SU-DHL-6 (cell line): Measurements from ENCODE around the gene SP7.
"Not testable (repeated sequence)": the region's sequence is repeated elsewhere in the genome, so short reads cannot be mapped to it uniquely, and the experiment has no call there.

ENCODE experiments used
- H2AFZ ChIP-seq: fragments of 200-600 bp; sonication (generic); 2 replicates; pipeline ENCODE4 v1.6.1; 2014; ENCODE audit warnings: low read depth, mild to moderate bottlenecking, moderate library complexity, mixed read lengths, antibody characterized with exemption, low read length; ENCODE audit not compliant: severe bottlenecking
- H3F3A ChIP-seq: fragments of 200-600 bp; shearing (Covaris generic); 2 replicates; pipeline ENCODE4 v1.6.0; 2016; ENCODE audit warnings: antibody characterized with exemption, mild to moderate bottlenecking; ENCODE audit not compliant: insufficient read depth
- H3K27ac ChIP-seq: fragments of 200-600 bp; sonication (generic); 2 replicates; pipeline ENCODE4 v1.5.1; 2016; ENCODE audit warnings: low read depth, mild to moderate bottlenecking, low read length, moderate library complexity, mixed read lengths
- H3K27me3 ChIP-seq: fragments of 200-600 bp; sonication (generic), shearing (Covaris generic); 2 replicates; pipeline ENCODE4 v1.6.0; 2014; ENCODE audit warnings: mild to moderate bottlenecking, low read length
- H3K36me3 ChIP-seq: fragments of 200-600 bp; sonication (generic); 2 replicates; pipeline ENCODE4 v1.6.1; 2014; ENCODE audit warnings: mild to moderate bottlenecking, low read length, mixed read lengths
- H3K4me2 ChIP-seq: fragments of 300-600, 200-600 bp; shearing (Covaris generic), sonication (generic); 2 replicates; pipeline ENCODE4 v1.6.0; 2014; ENCODE audit warnings: low read length, low read depth, mild to moderate bottlenecking; ENCODE audit not compliant: poor library complexity, severe bottlenecking
- H3K4me3 ChIP-seq: fragments of 200-600 bp; sonication (generic); 2 replicates; pipeline ENCODE4 v1.5.1; 2014; ENCODE audit warnings: antibody characterized with exemption, low read length, mild to moderate bottlenecking, mixed read lengths; ENCODE audit not compliant: insufficient read depth, poor library complexity, severe bottlenecking
- H3K79me2 ChIP-seq: fragments of 200-600 bp; sonication (generic); 2 replicates; pipeline ENCODE4 v1.6.1; 2014; ENCODE audit warnings: mild to moderate bottlenecking, low read length, moderate library complexity; ENCODE audit not compliant: insufficient read depth
- H3K9ac ChIP-seq: fragments of 200-600 bp; sonication (generic); 2 replicates; pipeline ENCODE4 v1.7.0; 2014; ENCODE audit warnings: mild to moderate bottlenecking, low read length
- H3K9me2 ChIP-seq: fragments of 200-600 bp; sonication (generic); replicated peaks from 2 replicates; pipeline ENCODE4 v1.6.1; 2014; ENCODE audit warnings: low read length; ENCODE audit not compliant: insufficient read depth
- H3K9me3 ChIP-seq: fragments of 200-600 bp; sonication (generic); 2 replicates; pipeline ENCODE4 v1.6.1; 2014; ENCODE audit warnings: low read length, mixed read lengths; ENCODE audit not compliant: insufficient read depth
- H4K20me1 ChIP-seq: fragments of 200-600 bp; sonication (generic); 2 replicates; pipeline ENCODE4 v1.6.1; 2014; ENCODE audit warnings: low read depth, mild to moderate bottlenecking, antibody characterized with exemption, low read length, moderate library complexity, mixed read lengths
- EZH2phosphoT487 ChIP-seq: fragments of 200-600 bp; sonication (generic), shearing (Covaris generic); conservative IDR thresholded peaks from 2 replicates; pipeline ENCODE4 v1.6.1; 2018; ENCODE audit warnings: mild to moderate bottlenecking, antibody characterized with exemption, low read length, moderate library complexity, mixed read lengths
- TF ChIP-seq, protein P1 (sequence below): fragments of 200-600 bp; sonication (generic); IDR thresholded peaks from one replicate; pipeline ENCODE4 v1.5.1; 2017; ENCODE audit warnings: antibody characterized with exemption, mild to moderate bottlenecking, low read length, moderate library complexity; ENCODE audit not compliant: insufficient read depth, poor library complexity, severe bottlenecking

Gene SP7

DNA sequence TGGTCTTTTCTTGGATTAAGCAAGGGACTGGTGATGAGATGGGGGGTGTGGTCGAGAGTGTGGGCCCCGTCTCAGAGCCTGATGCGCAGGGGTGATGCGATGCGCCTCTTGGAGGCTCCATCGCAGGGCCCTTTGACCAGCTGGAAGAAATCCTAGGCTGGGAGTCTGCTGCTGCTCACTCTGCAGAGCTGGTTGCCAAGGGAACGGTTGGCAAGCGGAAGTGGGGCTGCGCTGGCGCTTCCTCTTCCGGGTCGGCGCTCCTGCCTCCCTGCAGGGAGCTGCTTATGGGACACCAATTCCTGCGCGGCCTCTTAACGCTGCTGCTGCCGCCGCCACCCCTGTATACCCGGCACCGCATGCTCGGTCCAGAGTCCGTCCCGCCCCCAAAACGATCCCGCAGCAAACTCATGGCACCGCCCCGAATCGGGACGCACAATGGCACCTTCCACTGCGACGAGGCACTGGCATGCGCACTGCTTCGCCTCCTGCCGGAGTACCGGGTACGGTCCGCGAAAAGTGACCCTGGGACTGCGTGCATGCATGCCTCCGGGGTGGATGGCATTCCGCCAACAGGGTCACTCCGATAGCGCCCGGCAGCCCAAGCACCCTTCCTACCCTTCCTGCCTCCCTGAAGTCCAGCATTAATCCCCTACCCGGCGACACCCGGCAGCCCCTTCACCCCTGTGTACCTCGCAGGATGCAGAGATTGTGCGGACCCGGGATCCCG, 36.5 kb downstream of the SP7 start, which contains the start of gene MYG1:
Gene MYG1, plus strand, starts transcription at position 242 of the 727 bp plus-strand sequence. Its CDS starts 43 bp downstream, at position 285.
- H3K4me3 ChIP-seq = peak within 1 kb of the TSS; percentile 81
- H3K9ac ChIP-seq = peak within 1 kb of the TSS; percentile 73
- H3K4me2 ChIP-seq = peak within 1 kb of the TSS; percentile 77
- no peak for TF ChIP-seq EZH2phosphoT487
- TF ChIP-seq, protein P1, sequence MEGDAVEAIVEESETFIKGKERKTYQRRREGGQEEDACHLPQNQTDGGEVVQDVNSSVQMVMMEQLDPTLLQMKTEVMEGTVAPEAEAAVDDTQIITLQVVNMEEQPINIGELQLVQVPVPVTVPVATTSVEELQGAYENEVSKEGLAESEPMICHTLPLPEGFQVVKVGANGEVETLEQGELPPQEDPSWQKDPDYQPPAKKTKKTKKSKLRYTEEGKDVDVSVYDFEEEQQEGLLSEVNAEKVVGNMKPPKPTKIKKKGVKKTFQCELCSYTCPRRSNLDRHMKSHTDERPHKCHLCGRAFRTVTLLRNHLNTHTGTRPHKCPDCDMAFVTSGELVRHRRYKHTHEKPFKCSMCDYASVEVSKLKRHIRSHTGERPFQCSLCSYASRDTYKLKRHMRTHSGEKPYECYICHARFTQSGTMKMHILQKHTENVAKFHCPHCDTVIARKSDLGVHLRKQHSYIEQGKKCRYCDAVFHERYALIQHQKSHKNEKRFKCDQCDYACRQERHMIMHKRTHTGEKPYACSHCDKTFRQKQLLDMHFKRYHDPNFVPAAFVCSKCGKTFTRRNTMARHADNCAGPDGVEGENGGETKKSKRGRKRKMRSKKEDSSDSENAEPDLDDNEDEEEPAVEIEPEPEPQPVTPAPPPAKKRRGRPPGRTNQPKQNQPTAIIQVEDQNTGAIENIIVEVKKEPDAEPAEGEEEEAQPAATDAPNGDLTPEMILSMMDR = no peak
- no peaks in the 10 kb centered on the region for H3K27me3 ChIP-seq
- no peaks in the 10 kb centered on the region for H4K20me1 ChIP-seq
- no peaks in the 10 kb centered on the region for H3K9me3 ChIP-seq
- H3K79me2 ChIP-seq = peaks cover 28% of the 10 kb centered on the region
- H3K36me3 ChIP-seq = no peaks in the 10 kb centered on the region
- H2AFZ ChIP-seq = peak within 1 kb of the TSS; percentile 44
- H3K9me2 ChIP-seq = no peaks in the 10 kb centered on the region
- peaks cover 19% of the 10 kb centered on the region for H3F3A ChIP-seq
- H3K27ac ChIP-seq = 0 out of 2 replicates have a peak within 1 kb of the TSS, but pooled peaks have one; percentile 12

DNA sequence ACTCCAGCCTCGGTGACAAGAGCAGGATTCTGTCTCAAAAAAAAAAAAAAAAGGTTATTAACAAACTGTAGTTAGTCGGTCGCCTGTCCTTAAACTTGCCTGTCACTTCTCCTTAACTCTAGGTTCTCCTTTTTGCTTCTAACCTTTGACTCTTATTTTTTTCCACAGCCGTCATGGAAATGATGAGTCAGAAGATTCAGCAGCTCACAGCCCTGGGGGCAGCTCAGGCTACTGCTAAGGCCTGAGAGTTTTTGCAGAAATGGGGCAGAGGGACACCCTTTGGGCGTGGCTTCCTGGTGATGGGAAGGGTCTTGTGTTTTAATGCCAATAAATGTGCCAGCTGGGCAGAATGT, 37.1 kb downstream of the SP7 start:
- Histone ChIP-seq H4K20me1 (no peaks in the 10 kb centered on the region), H3K27ac (0 out of 2 replicates have a peak overlapping the region, but pooled peaks have one; percentile 12), H3K4me3 (no peak overlapping the region), H3K9me3 (no peaks in the 10 kb centered on the region), H3K79me2 (peaks cover 28% of the 10 kb centered on the region), H3K9ac (peak overlapping the region; percentile 73; the same call in 1 of the 2 replicates), H3F3A (peaks cover 19% of the 10 kb centered on the region), H2AFZ (no peak overlapping the region), H3K4me2 (peak overlapping the region; percentile 35), H3K27me3 (no peaks in the 10 kb centered on the region), H3K36me3 (no peaks in the 10 kb centered on the region), H3K9me2 (no peaks in the 10 kb centered on the region)
- TF ChIP-seq, protein P1 = no peak
- TF ChIP-seq EZH2phosphoT487 = no peak

DNA sequence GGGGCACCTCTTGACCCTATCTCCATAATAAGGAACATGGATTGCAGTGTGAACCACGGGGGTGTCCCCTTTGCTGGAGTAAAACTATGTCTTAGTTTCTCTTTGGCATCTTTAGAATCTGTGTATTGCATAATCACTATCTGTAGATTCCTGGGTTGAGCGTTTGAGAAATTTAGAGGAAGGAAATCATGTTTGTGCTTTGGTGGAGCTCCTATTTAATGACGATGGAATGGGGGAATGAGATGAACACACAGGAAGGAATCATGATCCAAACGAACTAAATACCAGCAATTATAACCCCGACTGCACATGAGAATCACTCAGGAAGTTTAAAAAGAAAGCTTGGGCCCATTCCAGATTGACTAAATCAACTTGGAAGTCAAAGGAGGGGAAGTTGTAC, 38.0 kb downstream of the SP7 start:
- no peak overlapping the region for H3K27ac ChIP-seq
- H3K9me2 ChIP-seq = no peaks in the 10 kb centered on the region
- H3K9ac ChIP-seq = no peak overlapping the region
- H3K4me3 ChIP-seq = no peak overlapping the region
- peaks cover 28% of the 10 kb centered on the region for H3K79me2 ChIP-seq
- no peak overlapping the region for H2AFZ ChIP-seq
- TF ChIP-seq, protein P1 = no peak
- TF ChIP-seq EZH2phosphoT487 = no peak
- peaks cover 19% of the 10 kb centered on the region for H3F3A ChIP-seq
- no peaks in the 10 kb centered on the region for H4K20me1 ChIP-seq
- no peaks in the 10 kb centered on the region for H3K9me3 ChIP-seq
- H3K27me3 ChIP-seq = no peaks in the 10 kb centered on the region
- H3K4me2 ChIP-seq = no peak overlapping the region
- no peaks in the 10 kb centered on the region for H3K36me3 ChIP-seq

DNA sequence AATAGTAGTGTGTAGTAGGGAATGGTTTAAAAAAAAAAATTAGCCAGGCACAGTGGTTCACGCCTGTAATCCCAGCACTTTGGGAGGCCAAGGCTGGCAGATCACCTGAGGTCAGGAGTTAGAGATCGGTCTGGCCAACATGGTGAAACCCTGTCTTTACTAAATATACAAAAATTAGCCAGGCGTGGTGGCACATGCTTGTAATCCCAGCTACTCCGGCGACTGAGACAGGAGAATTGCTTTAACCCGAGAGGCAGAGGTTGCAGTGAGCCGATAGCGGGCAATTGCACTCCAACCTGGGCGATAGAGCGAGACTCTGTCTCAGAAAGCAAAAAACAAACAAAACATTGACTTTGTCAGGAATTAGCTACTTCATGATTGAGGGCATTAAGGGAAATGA, 39.0 kb downstream of the SP7 start:
- not testable (repeated sequence) for H3K4me3 ChIP-seq, H2AFZ ChIP-seq, H3K36me3 ChIP-seq, H3K27me3 ChIP-seq, H3K9ac ChIP-seq, H4K20me1 ChIP-seq, H3K27ac ChIP-seq, H3K9me2 ChIP-seq, H3K9me3 ChIP-seq
- peaks cover 28% of the 10 kb centered on the region for H3K79me2 ChIP-seq
- H3F3A ChIP-seq = peaks cover 19% of the 10 kb centered on the region
- peak overlapping the region; percentile 85 for H3K4me2 ChIP-seq
